H9 (cell line): ENCODE measurements around the gene NEUROD1. TPM values are rescaled to one million over a fixed set of nuclear protein-coding genes. Genes with fewer than 3 reads are reported as not detected.

Experiments used
- DNase-seq: peaks from one replicate; pipeline ENCODE4 v3.0.0-alpha.2; 2017
- H2AFZ ChIP-seq: one replicate; pipeline ENCODE4 v1.6.1; 2013; ENCODE audit warnings: mild to moderate bottlenecking, low read length, control low read depth, moderate library complexity
- H2AK5ac ChIP-seq: 2 replicates; pipeline ENCODE4 v1.6.1; 2013; ENCODE audit warnings: low read length, control low read depth, mixed read lengths; ENCODE audit not compliant: insufficient read length
- H2BK120ac ChIP-seq: one replicate; pipeline ENCODE4 v1.6.1; 2013; ENCODE audit warnings: low read depth, mild to moderate bottlenecking, low read length, control low read depth, inconsistent platforms; ENCODE audit not compliant: poor library complexity, severe bottlenecking
- H2BK12ac ChIP-seq: 2 replicates; pipeline ENCODE4 v1.6.1; 2013; ENCODE audit warnings: low read length, control low read depth, mixed read lengths, low read depth; ENCODE audit not compliant: insufficient read length
- H2BK15ac ChIP-seq: 2 replicates; pipeline ENCODE4 v1.6.1; 2013; ENCODE audit warnings: low read depth, low read length, control low read depth
- H2BK20ac ChIP-seq: one replicate; pipeline ENCODE4 v1.6.1; 2013; ENCODE audit warnings: low read depth, mild to moderate bottlenecking, low read length, control low read depth, inconsistent platforms; ENCODE audit not compliant: poor library complexity, severe bottlenecking
- H2BK5ac ChIP-seq: 2 replicates; pipeline ENCODE4 v1.6.1; 2013; ENCODE audit warnings: low read length, control low read depth, mixed read lengths; ENCODE audit not compliant: insufficient read length
- H3K14ac ChIP-seq: 2 replicates; pipeline ENCODE4 v1.6.1; 2013; ENCODE audit warnings: low read length, control low read depth; ENCODE audit not compliant: insufficient read depth
- H3K18ac ChIP-seq: 2 replicates; pipeline ENCODE4 v1.6.1; 2013; ENCODE audit warnings: low read depth, mild to moderate bottlenecking, mixed read lengths, low read length, control low read depth; ENCODE audit not compliant: insufficient read length
- H3K23ac ChIP-seq: 2 replicates; pipeline ENCODE4 v1.6.1; 2013; ENCODE audit warnings: low read length, control low read depth, mixed read lengths, low read depth; ENCODE audit not compliant: insufficient read length
- H3K23me2 ChIP-seq: 2 replicates; pipeline ENCODE4 v1.6.1; 2013; ENCODE audit warnings: low read depth, mild to moderate bottlenecking, mixed read lengths, low read length, control low read depth; ENCODE audit not compliant: insufficient read length, poor library complexity, severe bottlenecking
- H3K27ac ChIP-seq: 2 replicates; pipeline ENCODE4 v1.5.1; 2013; ENCODE audit warnings: low read length, control low read depth, mixed read lengths, low read depth; ENCODE audit not compliant: insufficient read length
- H3K27me3 ChIP-seq: 2 replicates; pipeline ENCODE4 v1.6.1; 2013; ENCODE audit warnings: low read length, control low read depth, inconsistent platforms; ENCODE audit not compliant: insufficient read depth
- H3K4ac ChIP-seq: 2 replicates; pipeline ENCODE4 v1.6.1; 2013; ENCODE audit warnings: low read depth, mild to moderate bottlenecking, control low read depth, inconsistent platforms, low read length, moderate library complexity
- H3K4me1 ChIP-seq: 2 replicates; pipeline ENCODE4 v1.6.1; 2013; ENCODE audit warnings: low read length, control low read depth, inconsistent platforms; ENCODE audit not compliant: insufficient read depth
- H3K4me2 ChIP-seq: 2 replicates; pipeline ENCODE4 v1.6.1; 2013; ENCODE audit warnings: low read length, control low read depth, mixed read lengths; ENCODE audit not compliant: insufficient read length, insufficient read depth
- H3K56ac ChIP-seq: 2 replicates; pipeline ENCODE4 v1.6.1; 2013; ENCODE audit warnings: low read depth, mild to moderate bottlenecking, mixed read lengths, low read length, control low read depth; ENCODE audit not compliant: insufficient read length
- H3K79me1 ChIP-seq: 2 replicates; pipeline ENCODE4 v1.6.1; 2013; ENCODE audit warnings: low read depth, mild to moderate bottlenecking, moderate library complexity, low read length, control low read depth, inconsistent platforms; ENCODE audit not compliant: insufficient read depth, poor library complexity, severe bottlenecking
- H3K79me2 ChIP-seq: 2 replicates; pipeline ENCODE4 v1.6.1; 2013; ENCODE audit warnings: low read length, control low read depth, inconsistent platforms; ENCODE audit not compliant: insufficient read depth
- H3K9ac ChIP-seq: 2 replicates; pipeline ENCODE4 v1.6.1; 2013; ENCODE audit warnings: low read length, control low read depth, mixed read lengths; ENCODE audit not compliant: insufficient read length; ENCODE audit errors: extremely low read depth
- H3K9me3 ChIP-seq: one replicate; pipeline ENCODE4 v1.6.1; 2013; ENCODE audit warnings: low read depth, low read length, inconsistent platforms; ENCODE audit not compliant: control insufficient read depth
- H3T11ph ChIP-seq: one replicate; pipeline ENCODE4 v1.6.1; 2013; ENCODE audit warnings: mild to moderate bottlenecking, low read length, control low read depth, inconsistent platforms
- H4K20me1 ChIP-seq: one replicate; pipeline ENCODE4 v1.6.1; 2013; ENCODE audit not compliant: control insufficient read depth, insufficient read length, insufficient read depth
- H4K5ac ChIP-seq: 2 replicates; pipeline ENCODE4 v1.6.1; 2013; ENCODE audit warnings: low read depth, mild to moderate bottlenecking, mixed read lengths, low read length, control low read depth; ENCODE audit not compliant: insufficient read length
- H4K8ac ChIP-seq: replicated peaks from 2 replicates; pipeline ENCODE4 v1.6.1; 2013; ENCODE audit warnings: low read length, control low read depth, mixed read lengths, low read depth; ENCODE audit not compliant: insufficient read length
- H4K91ac ChIP-seq: 2 replicates; pipeline ENCODE4 v1.6.1; 2013; ENCODE audit warnings: low read depth, mild to moderate bottlenecking, moderate library complexity, mixed read lengths, low read length, control low read depth; ENCODE audit not compliant: insufficient read length
- H3K27ac Mint-ChIP-seq, 3 experiments: 2 replicates in 2 of 3; 3 replicates in 1 of 3; pipeline ENCODE4 v1.8.0; 2020 to 2021; ENCODE audit warnings: mixed read lengths in 3 of 3, mild to moderate bottlenecking in 1 of 3, moderate library complexity in 1 of 3
- H3K27me3 Mint-ChIP-seq: 2 replicates; pipeline ENCODE4 v1.8.0; 2021; ENCODE audit warnings: low read depth, mild to moderate bottlenecking, moderate library complexity, mixed read lengths
- H3K36me3 Mint-ChIP-seq, 3 experiments: 2 replicates in 2 of 3; 3 replicates in 1 of 3; pipeline ENCODE4 v1.8.0; 2020 to 2021; ENCODE audit warnings: low read depth in 3 of 3, mixed read lengths in 3 of 3; ENCODE audit not compliant: insufficient read depth in 1 of 3
- H3K4me1 Mint-ChIP-seq, 2 experiments: 2 replicates each; pipeline ENCODE4 v1.8.0; 2020; ENCODE audit warnings: mixed read lengths in 2 of 2
- H3K4me3 Mint-ChIP-seq, 2 experiments: 2 replicates in 1 of 2; 3 replicates in 1 of 2; pipeline ENCODE4 v1.8.0; 2020 to 2021; ENCODE audit warnings: mild to moderate bottlenecking in 2 of 2, mixed read lengths in 2 of 2, moderate library complexity in 1 of 2
- H3K9me3 Mint-ChIP-seq, 2 experiments: 2 replicates in 1 of 2; 3 replicates in 1 of 2; pipeline ENCODE4 v1.8.0; 2020; ENCODE audit warnings: mild to moderate bottlenecking in 2 of 2, mixed read lengths in 2 of 2, moderate library complexity in 1 of 2
- CTCF ChIP-seq: fragments of 200-600 bp; sonication (generic); conservative IDR thresholded peaks from 3 replicates; pipeline ENCODE4 v1.8.0; 2021; ENCODE audit warnings: antibody characterized with exemption, mild to moderate bottlenecking
- WGBS: extraction: QIAGEN DNeasy Blood & Tissue Kit; methylation state at CpG from one replicate; pipeline ENCODE4 v1.1.7; 2013; ENCODE audit warnings: missing lambda C conversion rate, low lambda C conversion rate, mixed read lengths; ENCODE audit not compliant: insufficient read length; ENCODE audit errors: extremely low coverage; 5-methylcytosine and 5-hydroxymethylcytosine counted together
- total RNA-seq: library from RNA; stranded (reverse); gene quantifications from 2 replicates; pipeline ENCODE4 v1.2.1, GENCODE V29; 2021

The NEUROD1 gene
- total RNA-seq, 1 experiment from 2014 or later = not detected

GRCh38 chr2:181662287-181662686, 18.0 kb downstream of the NEUROD1 start:
- no peak overlapping the region for H2AK5ac ChIP-seq
- no peak overlapping the region for H4K91ac ChIP-seq
- Mint-ChIP-seq H3K27ac (no peak overlapping the region), H3K4me3 (no peak overlapping the region), H3K27me3 (peaks cover 88% of the 10 kb centered on the region), H3K9me3 (peaks cover 14 to 15% of the 10 kb centered on the region in 2 experiments), H3K4me1 (peaks cover 25 to 26% of the 10 kb centered on the region in 2 experiments), H3K36me3 (peaks cover 6 to 17% (median 13%) of the 10 kb centered on the region in 3 experiments; a peak in 6 of 7 replicates)
- no peaks in the 10 kb centered on the region for H3K79me2 ChIP-seq
- no peak overlapping the region for H3T11ph ChIP-seq
- H4K5ac ChIP-seq = no peak overlapping the region
- H2BK20ac ChIP-seq = no peak overlapping the region
- TF ChIP-seq CTCF = no peak
- H2BK120ac ChIP-seq = no peak overlapping the region
- H2BK5ac ChIP-seq = no peak overlapping the region
- no peak overlapping the region for H3K9ac ChIP-seq
- no peaks in the 10 kb centered on the region for H3K9me3 ChIP-seq
- no peak overlapping the region for H3K18ac ChIP-seq
- H3K23me2 ChIP-seq = peaks cover 3% of the 10 kb centered on the region
- no peak overlapping the region for H3K4me2 ChIP-seq
- WGBS = no CpG with 5 or more reads among the region's 2 CpGs
- no peak overlapping the region for H3K27ac ChIP-seq
- no peaks in the 10 kb centered on the region for H3K79me1 ChIP-seq
- H2BK12ac ChIP-seq = no peak overlapping the region
- H4K8ac ChIP-seq = no peak overlapping the region
- no peak for DNase-seq
- no peak overlapping the region for H2BK15ac ChIP-seq
- H3K23ac ChIP-seq = no peak overlapping the region
- H3K4ac ChIP-seq = no peak overlapping the region
- no peak overlapping the region for H3K56ac ChIP-seq
- no peaks in the 10 kb centered on the region for H4K20me1 ChIP-seq
- peaks cover under 1% of the 10 kb centered on the region for H3K4me1 ChIP-seq
- H2AFZ ChIP-seq = no peak overlapping the region
- H3K27me3 ChIP-seq = peaks cover 27% of the 10 kb centered on the region; the same call in 1 of the 2 replicates
- no peak overlapping the region for H3K14ac ChIP-seq
